ENCODE measurements around the gene MAP4K3.

The MAP4K3 gene

GRCh38 chr2:39335930-39336329 is 101.2 kb downstream of the MAP4K3 start:
- H3K4me1 ChIP-seq (ENCODE audit: control insufficient read depth, insufficient read depth, low read length), result no peaks in the 10 kb centered on the region
- POLR2A ChIA-PET, result no interaction called here
- TF ChIP-seq ZNF837 (tag by site-specific recombination; IDR thresholded peaks at IDR 0.05) (no peak), GLI2 (tag by site-specific recombination; IDR thresholded peaks at IDR 0.05; ENCODE audit: borderline replicate concordance, low read depth) (no peak), ZNF513 (tag by site-specific recombination; IDR thresholded peaks at IDR 0.05) (no peak), ZNF707 (tag by site-specific recombination; IDR thresholded peaks at IDR 0.05) (no peak), ZNF274 (IDR thresholded peaks at IDR 0.05; ENCODE audit: low read length) (no peak), ZNF274 (tag by site-specific recombination; IDR thresholded peaks at IDR 0.05; ENCODE audit: borderline replicate concordance) (no peak), PRDM1 (tag by site-specific recombination; IDR thresholded peaks at IDR 0.05) (no peak), ZXDB (tag by site-specific recombination; IDR thresholded peaks at IDR 0.05) (no peak), ZBTB17 (tag by site-specific recombination; IDR thresholded peaks at IDR 0.05) (no peak), SCRT2 (tag by site-specific recombination; IDR thresholded peaks at IDR 0.05) (no peak), ZNF510 (tag by site-specific recombination; IDR thresholded peaks at IDR 0.05; ENCODE audit: insufficient replicate concordance) (no peak), ZNF362 (tag by site-specific recombination; IDR thresholded peaks at IDR 0.05) (no peak), ZNF501 (tag by site-specific recombination; IDR thresholded peaks at IDR 0.05) (no peak), INSM2 (tag by site-specific recombination; IDR thresholded peaks at IDR 0.05) (no peak), ZBTB21 (tag by site-specific recombination; IDR thresholded peaks at IDR 0.05) (no peak), ZFP3 (tag by site-specific recombination; IDR thresholded peaks at IDR 0.05; ENCODE audit: low read depth) (no peak), ZFHX2 (tag by site-specific recombination; conservative IDR thresholded peaks at IDR 0.05) (no peak), ZNF530 (tag by site-specific recombination; IDR thresholded peaks at IDR 0.05; ENCODE audit: low read depth) (no peak), KLF7 (tag by site-specific recombination; IDR thresholded peaks at IDR 0.05; ENCODE audit: borderline replicate concordance) (no peak), ZNF692 (tag by site-specific recombination; IDR thresholded peaks at IDR 0.05) (no peak)
- CTCF ChIA-PET, result interaction anchor here (1.1 kb wide), 1 partner anchor 107 kb away, joined by 4 read pairs; no protein-coding TSS in a partner anchor
- no peak overlapping the region for H3K4me3 ChIP-seq (ENCODE audit: low read depth, low read length)
- no peaks in the 10 kb centered on the region for H3K9me3 ChIP-seq (ENCODE audit: control insufficient read depth, insufficient read depth, low read depth, low read length)
- H3K27ac ChIP-seq (ENCODE audit: extremely low read depth, low read depth, low read length), result no peak overlapping the region
- H3K36me3 ChIP-seq (ENCODE audit: control insufficient read depth in 2 of 2, insufficient read depth in 1 of 2, low read length in 2 of 2), result no peaks in the 10 kb centered on the region; a peak in 1 of 3 replicates

- no peaks in the 10 kb centered on the region for H3K4me1 ChIP-seq (ENCODE audit: control insufficient read depth, insufficient read depth, low read length)
- ChIA-PET CTCF (interaction anchor here (0.6 to 1.1 kb wide), 2 partner anchors 106 to 480 kb away, joined by 3 to 4 read pairs; no protein-coding TSS in a partner anchor), POLR2A (no interaction called here)
- H3K9me3 ChIP-seq (ENCODE audit: control insufficient read depth, insufficient read depth, low read depth, low read length), result no peaks in the 10 kb centered on the region
- H3K4me3 ChIP-seq (ENCODE audit: low read depth, low read length), result no peak overlapping the region
- H3K36me3 ChIP-seq (ENCODE audit: control insufficient read depth in 2 of 2, insufficient read depth in 1 of 2, low read length in 2 of 2), result peaks cover 0 to 4% of the 10 kb centered on the region in 2 experiments; a peak in 2 of 3 replicates
- H3K27ac ChIP-seq (ENCODE audit: extremely low read depth, low read depth, low read length), result no peak overlapping the region
- no peak for TF ChIP-seq ZEB2 (tag by site-specific recombination; IDR thresholded peaks at IDR 0.05)
- TF ChIP-seq ZNF785 (tag by site-specific recombination; IDR thresholded peaks at IDR 0.05), result no peak
- TF ChIP-seq ZNF19 (tag by site-specific recombination; IDR thresholded peaks at IDR 0.05; ENCODE audit: low read depth), result no peak
- no peak for TF ChIP-seq ZNF169 (tag by site-specific recombination; IDR thresholded peaks at IDR 0.05)
- TF ChIP-seq SALL2 (tag by site-specific recombination; IDR thresholded peaks at IDR 0.05; ENCODE audit: borderline replicate concordance), result no peak
- TF ChIP-seq GLIS2 (tag by site-specific recombination; IDR thresholded peaks at IDR 0.05), result no peak
- no peak for TF ChIP-seq ZNF621 (tag by site-specific recombination; IDR thresholded peaks at IDR 0.05)
- TF ChIP-seq KLF8 (tag by site-specific recombination; IDR thresholded peaks at IDR 0.05), result no peak
- no peak for TF ChIP-seq ZNF221 (tag by site-specific recombination; IDR thresholded peaks at IDR 0.05; ENCODE audit: borderline replicate concordance)
- TF ChIP-seq ZNF449 (tag by site-specific recombination; IDR thresholded peaks at IDR 0.05), result no peak
- no peak for TF ChIP-seq WT1 (tag by site-specific recombination; IDR thresholded peaks at IDR 0.05)
Measured at GRCh38 chr2:39334978-39335377, 102.1 kb downstream of the MAP4K3 start.
